ENCODE results near the gene CYS1. TPM values are rescaled to one million over a fixed set of nuclear protein-coding genes. Genes with fewer than 3 reads are reported as not detected.

The CYS1 gene
- polyA plus RNA-seq, 2 of the 4 experiments (the other 2 are of a cell fraction), result 0.68 to 1.1 TPM

GRCh38 chr2:10043256-10043905 is 36.8 kb downstream of the CYS1 start, which contains the start of gene KLF11:
KLF11 (plus strand) TSS chr2:10043550; CDS start chr2:10043717, 167 bp downstream.
- 1% methylated on average over 19 of the region's 104 CpGs for WGBS (ENCODE audit: missing lambda C conversion rate)
- TF ChIP-seq HEYL (CRISPR knock-in tag; IDR thresholded peaks at IDR 0.05) (no peak), RNF2 (IDR thresholded peaks at IDR 0.05; ENCODE audit: borderline replicate concordance, low read depth) (0 out of 2 replicates have a peak, but pooled peaks have one; percentile 58), CHD4 (IDR thresholded peaks at IDR 0.05; ENCODE audit: borderline replicate concordance) (no peak), TFCP2L1 (CRISPR knock-in tag; IDR thresholded peaks at IDR 0.05) (0 out of 2 replicates have a peak, but pooled peaks have one; percentile 18), JUNB (IDR thresholded peaks at IDR 0.05) (no peak), POLR2A (IDR thresholded peaks at IDR 0.05; ENCODE audit: low read length) (no peak), RCOR1 (IDR thresholded peaks at IDR 0.05; ENCODE audit: low read depth, low read length) (no peak), KDM5A (IDR thresholded peaks at IDR 0.05) (no peak), FOSB (CRISPR knock-in tag; IDR thresholded peaks at IDR 0.05) (no peak), MYC (IDR thresholded peaks at IDR 0.05; ENCODE audit: borderline replicate concordance, low read length) (0 out of 2 replicates have a peak, but pooled peaks have one; percentile 51), GATA3 (IDR thresholded peaks at IDR 0.05; ENCODE audit: borderline replicate concordance) (peak; percentile 30), HDAC2 (IDR thresholded peaks at IDR 0.05) (no peak), PHF8 (IDR thresholded peaks at IDR 0.05; ENCODE audit: borderline replicate concordance, low read depth) (peak; percentile 85), KDM1A (IDR thresholded peaks at IDR 0.05; ENCODE audit: low read depth) (peak; percentile 18; the same call in 1 of the 2 replicates), TP53 (CRISPR knock-in tag; IDR thresholded peaks at IDR 0.05) (peak; percentile 53; the same call in 1 of the 2 replicates), FOSL2 (IDR thresholded peaks at IDR 0.05) (no peak), FOSL2 (CRISPR knock-in tag; IDR thresholded peaks at IDR 0.05) (no peak), BHLHE40 (IDR thresholded peaks at IDR 0.05; ENCODE audit: low read depth, low read length) (peak; percentile 90), HOXA7 (CRISPR knock-in tag; IDR thresholded peaks at IDR 0.05) (no peak), NR3C1 (IDR thresholded peaks at IDR 0.05) (no peak), JUN (IDR thresholded peaks at IDR 0.05) (0 out of 5 replicates have a peak, but pooled peaks of 1 of the 2 experiments have one; percentile 14), RAD21 (conservative IDR thresholded peaks at IDR 0.05 in 1 of 2, IDR thresholded peaks at IDR 0.05 in 1 of 2) (no peak), CHD2 (IDR thresholded peaks at IDR 0.05; ENCODE audit: low read length, partially characterized antibody) (no peak), POLR2AphosphoS2 (conservative IDR thresholded peaks at IDR 0.05; ENCODE audit: low read length) (no peak), HOXB5 (CRISPR knock-in tag; IDR thresholded peaks at IDR 0.05) (peak; percentile 86; the same call in 1 of the 2 replicates)
- TF ChIP-seq, protein P1, sequence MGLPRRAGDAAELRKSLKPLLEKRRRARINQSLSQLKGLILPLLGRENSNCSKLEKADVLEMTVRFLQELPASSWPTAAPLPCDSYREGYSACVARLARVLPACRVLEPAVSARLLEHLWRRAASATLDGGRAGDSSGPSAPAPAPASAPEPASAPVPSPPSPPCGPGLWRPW (IDR thresholded peaks at IDR 0.05), result no peak
- TF ChIP-seq, protein P2, sequence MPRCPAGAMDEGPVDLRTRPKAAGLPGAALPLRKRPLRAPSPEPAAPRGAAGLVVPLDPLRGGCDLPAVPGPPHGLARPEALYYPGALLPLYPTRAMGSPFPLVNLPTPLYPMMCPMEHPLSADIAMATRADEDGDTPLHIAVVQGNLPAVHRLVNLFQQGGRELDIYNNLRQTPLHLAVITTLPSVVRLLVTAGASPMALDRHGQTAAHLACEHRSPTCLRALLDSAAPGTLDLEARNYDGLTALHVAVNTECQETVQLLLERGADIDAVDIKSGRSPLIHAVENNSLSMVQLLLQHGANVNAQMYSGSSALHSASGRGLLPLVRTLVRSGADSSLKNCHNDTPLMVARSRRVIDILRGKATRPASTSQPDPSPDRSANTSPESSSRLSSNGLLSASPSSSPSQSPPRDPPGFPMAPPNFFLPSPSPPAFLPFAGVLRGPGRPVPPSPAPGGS (IDR thresholded peaks at IDR 0.05), result peak; percentile 33; the same call in 1 of the 3 replicates
- TF ChIP-seq, protein P3, sequence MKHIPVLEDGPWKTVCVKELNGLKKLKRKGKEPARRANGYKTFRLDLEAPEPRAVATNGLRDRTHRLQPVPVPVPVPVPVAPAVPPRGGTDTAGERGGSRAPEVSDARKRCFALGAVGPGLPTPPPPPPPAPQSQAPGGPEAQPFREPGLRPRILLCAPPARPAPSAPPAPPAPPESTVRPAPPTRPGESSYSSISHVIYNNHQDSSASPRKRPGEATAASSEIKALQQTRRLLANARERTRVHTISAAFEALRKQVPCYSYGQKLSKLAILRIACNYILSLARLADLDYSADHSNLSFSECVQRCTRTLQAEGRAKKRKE (CRISPR knock-in tag; IDR thresholded peaks at IDR 0.05; ENCODE audit: low read depth), result 0 out of 2 replicates have a peak, but pooled peaks have one; percentile 20
- TF ChIP-seq, protein P4, sequence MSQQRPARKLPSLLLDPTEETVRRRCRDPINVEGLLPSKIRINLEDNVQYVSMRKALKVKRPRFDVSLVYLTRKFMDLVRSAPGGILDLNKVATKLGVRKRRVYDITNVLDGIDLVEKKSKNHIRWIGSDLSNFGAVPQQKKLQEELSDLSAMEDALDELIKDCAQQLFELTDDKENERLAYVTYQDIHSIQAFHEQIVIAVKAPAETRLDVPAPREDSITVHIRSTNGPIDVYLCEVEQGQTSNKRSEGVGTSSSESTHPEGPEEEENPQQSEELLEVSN (IDR thresholded peaks at IDR 0.05; ENCODE audit: borderline replicate concordance, low read depth), result peak; percentile 98
- TF ChIP-seq, protein P5, sequence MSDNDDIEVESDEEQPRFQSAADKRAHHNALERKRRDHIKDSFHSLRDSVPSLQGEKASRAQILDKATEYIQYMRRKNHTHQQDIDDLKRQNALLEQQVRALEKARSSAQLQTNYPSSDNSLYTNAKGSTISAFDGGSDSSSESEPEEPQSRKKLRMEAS (IDR thresholded peaks at IDR 0.05), result peak; percentile 98
- peak; percentile 86 to 89 for DNase-seq (ENCODE audit: low read depth in 1 of 2, low spot score in 1 of 2)
- Histone ChIP-seq H3K9me3 (peaks cover 12% of the 10 kb centered on the region), H3K27ac (peak within 1 kb of the TSS; percentile 87 to 90), H3K4me1 (no peaks in the 10 kb centered on the region; the same call in 2 of the 3 replicates), H3K4me2 (peak within 1 kb of the TSS; percentile 100), H3K4me3 (peak within 1 kb of the TSS; percentile 89)
- ChIA-PET POLR2A (interaction anchor here (0.8 to 1.4 kb wide), 3 partner anchors 61 to 244 kb away, joined by 3 to 5 read pairs (median 3); partner anchors contain the start of gene TAF1B), CTCF (interaction anchor here (0.8 to 12.5 kb wide), 5 partner anchors 59 to 390 kb away, joined by 3 to 232 read pairs (median 4); no protein-coding TSS in a partner anchor)
- ATAC-seq, result peak; percentile 62 to 79
- no peak for FAIRE-seq
